NCI-H2081 treated with DMSO at 0.1 percent for 48 hours (cell line): ENCODE measurements around the gene SIRT5.

Source experiments
- DNase-seq: peaks from one replicate; lab custom pipeline; 2025; lab: John Stamatoyannopoulos, UW

SIRT5 gene

DNA sequence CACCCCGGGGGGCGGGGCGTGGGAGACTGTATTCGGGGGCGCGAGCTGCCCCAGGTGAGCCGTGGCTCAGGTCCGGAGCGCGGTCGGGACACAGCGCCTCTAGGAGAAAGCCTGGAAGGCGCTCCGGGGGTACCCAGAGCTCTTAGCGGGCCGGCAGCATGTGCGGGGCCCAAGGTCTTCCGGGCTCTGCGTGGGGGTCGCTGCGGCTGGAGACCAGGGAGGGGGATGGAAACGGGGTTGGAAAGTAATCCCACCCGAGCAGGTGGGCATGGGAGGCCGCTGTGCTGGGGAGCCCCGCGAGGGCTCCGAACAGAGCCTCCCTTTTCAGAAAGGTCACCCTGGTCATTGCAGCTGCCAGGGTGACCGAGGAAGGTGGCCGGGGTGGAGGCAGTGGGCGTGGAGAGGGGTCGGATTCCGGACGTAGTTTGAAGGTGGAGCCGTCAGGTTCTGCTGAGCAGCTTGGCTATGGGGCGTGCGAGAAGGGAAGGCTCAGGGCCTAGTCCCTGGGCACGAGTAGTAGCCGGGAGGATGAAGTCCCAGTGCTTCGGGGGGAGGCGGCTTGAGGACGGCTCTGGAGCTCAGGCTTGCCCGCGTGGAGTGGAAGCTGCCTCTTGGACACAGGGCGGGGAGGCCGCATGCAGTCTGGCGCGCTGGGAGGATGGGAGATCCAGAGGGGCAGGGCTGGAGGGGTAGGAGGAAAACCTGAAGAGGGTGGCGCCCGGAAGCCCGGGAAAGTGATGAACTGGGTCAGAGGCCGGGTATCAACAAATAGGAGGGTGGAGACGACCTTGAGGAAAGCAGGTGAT, at the start of gene SIRT5:
SIRT5 (plus strand) TSS at position 31 of the 806 bp plus-strand sequence. CDS start 9,510 bp downstream, outside the sequence.
- DNase-seq: peak; percentile 76

DNA sequence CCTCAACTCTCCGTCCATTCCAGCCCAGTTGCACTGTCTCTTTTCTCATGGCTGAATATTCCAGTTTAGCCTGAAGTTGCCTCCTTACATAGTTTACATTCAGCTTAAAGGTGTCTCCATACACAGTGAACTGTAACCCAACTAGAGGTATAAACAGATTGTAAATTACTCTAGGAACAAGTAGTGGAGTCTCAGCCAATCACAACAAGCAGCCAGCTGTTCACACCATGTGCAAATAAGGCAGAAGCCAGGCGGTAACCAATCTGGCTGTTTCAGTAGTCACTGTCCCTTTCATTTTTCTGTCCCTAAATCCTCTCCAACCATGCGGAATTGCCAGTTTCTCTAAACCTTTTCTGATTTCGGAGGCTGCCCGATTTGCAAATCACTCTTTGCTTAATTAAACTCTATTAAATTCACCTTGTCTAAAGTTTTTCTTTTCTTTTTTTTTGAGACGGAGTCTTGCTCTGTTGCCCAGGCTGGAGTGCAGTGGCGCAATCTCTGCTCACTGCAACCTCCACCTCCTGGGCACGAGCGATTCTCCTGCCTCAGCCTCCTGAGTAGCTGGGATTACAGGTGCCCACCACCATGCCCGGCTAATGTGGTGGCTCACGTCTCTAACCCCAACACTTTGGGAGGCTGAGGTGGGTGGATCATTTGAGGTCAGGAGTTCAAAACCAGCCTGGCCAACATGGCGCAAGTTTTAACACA, 49.4 kb upstream of the SIRT5 start:
- DNase-seq: no peak

DNA sequence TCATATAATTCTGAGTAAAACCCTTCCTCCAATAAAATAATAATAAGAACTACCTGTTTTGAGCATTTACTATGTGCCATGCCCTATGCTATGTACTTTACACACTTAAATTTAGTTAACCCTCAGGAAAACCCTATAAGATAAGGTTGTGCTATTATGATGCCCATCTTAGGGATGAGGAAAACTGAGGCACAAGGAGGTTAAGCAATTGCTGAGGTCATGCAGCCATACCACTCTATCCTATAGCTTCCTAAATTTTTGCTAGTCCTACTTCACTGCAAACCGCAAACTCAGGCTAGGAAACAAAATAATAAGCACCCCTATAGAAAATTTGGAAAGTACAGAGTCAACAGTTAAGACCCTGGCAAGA, 48.1 kb upstream of the SIRT5 start:
- DNase-seq: no peak

DNA sequence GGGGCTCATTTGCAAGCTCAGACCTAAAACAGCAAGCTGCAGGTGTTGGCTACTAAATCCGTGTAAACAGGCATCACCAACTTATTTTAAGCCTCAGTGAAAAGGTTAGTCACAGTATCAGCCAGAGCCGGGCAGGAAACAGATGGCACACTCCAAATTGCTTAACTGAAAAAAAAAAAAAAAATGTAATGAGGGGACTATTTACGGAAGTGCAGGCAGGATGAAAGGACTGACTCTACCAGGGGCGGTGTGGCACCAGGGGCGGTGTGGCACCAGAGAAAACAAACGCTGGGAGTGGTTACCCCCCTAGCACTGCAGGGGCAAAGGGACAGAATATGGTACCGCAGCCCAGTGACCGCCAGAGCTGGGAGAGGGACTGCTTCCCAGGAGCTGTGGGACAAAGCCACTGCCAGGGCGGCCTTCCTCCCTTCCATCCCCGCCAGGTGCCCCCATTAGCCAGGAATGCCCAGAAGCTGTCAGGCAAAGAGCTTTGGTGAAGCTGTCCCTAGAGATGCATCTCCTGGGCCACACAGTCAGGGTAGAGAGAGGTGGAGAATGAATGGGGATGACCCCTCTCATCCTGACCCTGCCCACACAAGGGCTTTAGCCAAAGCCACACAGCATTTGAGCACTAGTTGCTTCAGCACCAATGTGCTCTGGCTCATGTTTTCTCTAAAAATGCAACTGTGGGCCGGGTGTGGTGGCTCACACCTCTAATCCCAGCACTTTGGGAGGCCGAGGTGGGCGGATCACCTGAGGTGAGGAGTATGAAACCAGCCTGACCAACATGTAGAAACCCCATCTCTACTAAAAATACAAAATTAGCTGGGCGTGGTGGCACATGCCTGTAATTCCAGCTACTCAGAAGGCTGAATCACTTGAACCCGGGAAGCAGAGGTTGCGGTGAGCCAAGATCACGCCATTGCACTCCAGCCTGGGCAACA, 47.4 kb upstream of the SIRT5 start:
- DNase-seq: peak; percentile 80

DNA sequence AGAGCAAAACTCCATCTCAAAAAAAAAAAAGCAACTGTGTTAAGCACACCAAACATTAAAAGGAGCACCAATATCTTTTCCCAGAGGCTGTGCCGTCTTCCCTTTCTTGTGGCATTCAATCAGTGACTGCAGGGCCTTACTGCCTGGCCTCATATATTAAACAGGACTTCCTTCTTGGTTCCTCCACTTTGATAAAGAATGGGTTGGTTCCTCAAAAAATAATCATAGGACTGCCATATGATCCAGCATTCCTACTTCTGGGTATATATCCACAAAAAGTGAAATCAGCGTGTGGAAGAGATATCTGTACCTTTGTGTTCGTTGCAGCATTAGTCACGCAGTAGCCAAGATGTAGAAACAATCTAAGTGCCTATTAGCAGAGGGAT, 46.7 kb upstream of the SIRT5 start:
- no peak for DNase-seq

DNA sequence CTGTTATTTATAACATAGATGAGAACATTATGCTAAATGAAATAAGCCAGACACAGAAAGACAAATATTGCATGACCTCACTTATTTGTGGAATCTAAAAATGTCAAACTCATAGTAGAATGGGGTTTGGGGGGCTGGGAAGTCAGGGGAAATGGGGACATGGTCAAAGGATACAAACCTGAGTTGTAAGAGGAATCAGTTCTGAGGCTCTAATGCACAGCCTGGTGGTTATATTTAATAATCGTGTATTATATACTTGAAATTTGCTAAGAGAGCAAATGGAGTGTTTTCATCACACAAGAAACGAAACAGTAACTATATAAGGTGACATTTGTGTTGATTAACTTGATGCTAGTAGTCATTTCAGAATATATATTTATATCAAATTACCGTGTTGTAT, 46.2 kb upstream of the SIRT5 start:
- no peak for DNase-seq

DNA sequence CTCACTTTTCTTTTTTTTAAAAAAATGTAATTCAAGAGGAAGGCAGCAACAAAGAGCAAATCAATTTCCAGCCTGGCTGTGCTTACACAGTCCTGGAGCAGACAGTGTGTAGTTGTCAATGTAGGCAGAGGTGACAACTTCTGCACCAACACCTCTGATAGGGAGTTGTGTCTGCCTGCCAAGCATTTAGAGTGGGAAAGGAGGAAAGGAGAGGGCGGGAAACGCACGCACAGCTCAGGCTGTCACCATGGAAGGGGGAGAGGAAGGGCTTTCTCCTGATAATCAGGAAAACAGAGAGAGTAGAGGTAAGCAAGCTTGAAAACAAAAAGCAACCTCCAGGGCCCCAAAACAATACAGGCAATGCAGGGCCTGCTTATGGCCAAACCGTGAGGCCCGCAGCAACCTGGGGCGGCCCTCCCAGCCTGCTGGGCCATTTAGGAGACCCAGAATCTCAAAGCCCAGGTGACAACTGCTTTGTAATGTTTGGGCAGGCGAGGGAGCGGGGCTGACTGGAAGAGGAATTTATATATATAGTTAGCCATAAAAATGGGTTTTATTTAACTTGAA, 45.5 kb upstream of the SIRT5 start:
- no peak for DNase-seq

DNA sequence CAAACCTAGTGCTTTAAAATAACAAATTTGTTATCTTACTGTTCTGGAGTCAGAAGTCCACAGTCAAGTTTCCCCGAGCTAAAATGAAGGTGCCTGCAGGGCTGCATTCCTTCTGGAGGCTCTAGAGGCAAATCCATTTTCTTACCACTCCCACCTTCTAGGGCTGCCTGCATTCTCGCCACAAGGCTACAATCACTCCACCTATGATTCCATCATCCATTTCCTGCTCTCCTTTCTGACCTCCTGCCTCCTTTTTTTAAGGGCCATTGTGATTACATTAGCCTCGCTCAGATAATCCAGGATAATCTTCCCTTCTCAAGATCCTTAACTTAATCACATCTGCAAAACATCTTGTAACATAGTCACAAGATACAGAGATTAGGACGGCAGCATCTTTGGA, 42.4 kb upstream of the SIRT5 start:
- DNase-seq: no peak

DNA sequence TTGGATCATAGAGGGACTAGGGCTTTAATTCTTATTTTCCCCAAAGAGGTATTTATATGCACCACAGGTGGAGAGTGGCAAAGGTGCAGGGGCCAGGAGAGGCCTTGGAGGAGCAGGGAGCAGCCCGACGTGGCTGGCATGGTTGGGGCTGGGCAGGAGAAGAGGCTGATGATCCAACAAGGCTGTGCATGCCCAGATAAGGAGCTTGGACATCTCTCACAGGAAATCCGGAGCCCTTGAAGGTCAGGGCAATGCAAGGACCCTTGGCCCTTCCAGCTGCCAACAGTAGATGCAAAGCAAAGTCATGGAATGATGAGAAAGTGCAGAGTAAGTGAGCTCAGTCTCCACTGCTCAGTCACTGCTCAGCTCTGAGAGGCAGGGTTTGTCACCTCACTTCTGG, 39.9 kb upstream of the SIRT5 start:
- no peak for DNase-seq

DNA sequence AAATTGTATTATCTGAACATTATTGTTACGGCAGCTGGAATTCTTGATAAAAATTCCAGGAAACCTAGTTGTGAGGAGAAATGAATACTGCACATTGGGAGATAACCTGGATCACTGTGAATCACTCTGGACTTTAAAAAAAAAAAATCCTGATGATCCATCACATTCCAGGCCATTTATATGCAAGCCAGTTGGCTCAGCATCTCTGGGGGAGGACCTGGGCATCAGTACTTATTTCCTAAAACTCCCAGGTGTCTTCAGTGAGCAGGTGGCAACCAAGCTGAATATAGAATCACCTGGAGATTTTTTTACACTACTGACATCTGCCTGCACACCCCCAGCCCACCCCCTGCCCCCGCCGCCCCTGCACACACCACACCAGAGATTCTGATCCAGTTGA, 39.1 kb upstream of the SIRT5 start:
- DNase-seq: no peak

DNA sequence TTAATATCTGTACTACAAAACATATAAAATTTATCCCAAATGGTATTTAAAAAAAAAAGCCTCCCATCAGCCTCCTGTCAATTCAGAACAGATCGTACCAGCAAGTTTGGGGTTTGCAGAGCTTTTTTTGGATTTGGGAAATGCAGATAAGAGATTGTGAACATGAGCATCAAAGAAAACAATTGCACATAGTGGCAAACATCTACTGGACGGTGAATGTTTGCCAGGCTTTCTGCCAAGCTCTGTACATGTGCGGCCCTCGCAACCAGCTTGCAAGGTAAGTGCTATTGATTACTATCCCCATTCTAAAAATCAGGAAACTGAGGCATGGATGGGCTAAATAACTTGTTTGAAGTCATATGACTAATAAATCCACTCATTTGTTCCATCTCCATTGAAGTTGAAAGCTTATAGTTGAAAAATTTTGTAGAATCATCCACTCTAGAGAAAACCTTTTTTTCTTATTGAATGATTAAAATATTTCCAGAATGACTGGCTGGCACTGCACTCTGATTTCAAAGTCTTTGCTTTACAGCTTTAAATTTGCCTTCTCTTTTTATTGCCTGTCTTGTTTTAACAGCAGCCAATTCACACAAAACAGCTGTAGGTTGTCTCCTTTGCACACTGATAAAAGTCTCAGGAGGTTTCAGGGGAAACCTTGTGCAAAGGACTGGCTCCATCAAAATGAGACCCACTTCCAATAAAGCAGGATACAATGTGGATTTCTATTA, 37.4 kb upstream of the SIRT5 start:
- DNase-seq: no peak

DNA sequence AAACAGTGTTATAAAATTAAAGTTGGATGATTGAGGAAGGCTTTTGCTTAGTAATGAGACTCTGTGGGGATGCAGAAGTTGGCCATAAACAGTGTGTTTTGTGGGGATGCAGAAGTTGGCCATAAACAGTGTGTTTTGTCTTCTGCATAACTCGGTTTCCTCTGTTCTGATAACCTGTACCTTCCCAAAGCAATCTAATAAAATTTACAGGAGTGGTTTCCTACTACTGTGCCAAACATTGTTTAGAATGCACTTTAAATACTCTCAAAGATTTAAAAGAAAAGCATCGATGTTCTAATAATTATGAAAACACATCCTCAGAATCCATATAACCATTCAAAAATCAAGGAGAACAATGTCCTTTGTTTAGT, 36.9 kb upstream of the SIRT5 start:
- DNase-seq: no peak

DNA sequence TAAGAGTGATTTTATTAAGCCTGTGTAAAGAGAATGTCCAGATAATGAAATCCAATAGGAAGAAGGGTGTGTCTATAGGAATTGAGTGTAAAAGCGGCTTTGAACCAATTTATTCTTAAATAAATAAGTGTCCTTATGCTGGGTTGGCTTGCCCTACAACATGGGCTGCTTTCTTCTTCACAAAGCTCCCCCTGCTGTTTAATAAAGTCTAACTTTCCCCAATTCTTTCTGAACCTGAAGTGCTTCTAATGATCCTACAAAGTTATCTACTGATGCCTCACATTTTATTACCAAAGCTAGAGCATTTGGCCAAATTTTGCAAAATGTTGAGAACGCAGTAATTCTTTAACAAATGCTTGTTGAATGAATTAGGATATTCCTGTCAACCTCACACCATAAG, 36.3 kb upstream of the SIRT5 start:
- DNase-seq: no peak

DNA sequence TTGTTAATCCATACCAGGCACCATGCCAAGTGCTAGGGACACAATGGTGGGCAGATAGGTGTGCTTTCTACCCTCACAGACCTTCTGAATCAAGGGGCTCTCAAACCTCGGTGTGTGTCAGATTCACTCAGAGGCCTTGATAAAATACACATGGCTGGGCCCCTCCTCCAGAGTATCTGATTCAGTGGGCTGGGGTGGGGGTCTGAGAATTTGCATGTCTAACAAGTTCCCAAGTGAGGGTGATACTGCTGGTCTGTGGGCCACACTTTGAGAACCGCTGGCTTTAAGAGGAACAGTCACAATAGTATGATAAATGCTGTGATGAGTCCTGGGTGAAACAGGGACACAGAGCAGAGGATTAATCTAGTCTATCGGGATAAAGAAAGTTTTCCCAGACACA, 35.8 kb upstream of the SIRT5 start:
- DNase-seq: no peak

DNA sequence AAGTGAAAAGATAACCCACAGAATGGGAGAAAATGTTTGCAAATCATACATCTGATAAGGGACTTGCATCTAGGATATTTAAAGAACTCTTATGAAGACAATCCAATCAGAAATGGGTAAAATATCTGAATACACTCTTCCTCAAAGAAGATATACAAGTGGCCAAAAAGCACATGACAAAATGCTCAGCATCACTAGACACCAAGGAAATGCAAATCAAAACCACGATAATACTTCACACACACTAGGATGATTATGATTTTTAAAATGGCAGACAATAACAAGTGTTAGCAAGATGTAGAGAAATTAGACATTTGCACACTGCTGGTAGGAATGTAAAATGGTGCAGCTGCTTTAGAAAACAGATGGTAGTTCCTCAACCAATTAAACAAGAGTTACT, 34.8 kb upstream of the SIRT5 start:
- DNase-seq: no peak

DNA sequence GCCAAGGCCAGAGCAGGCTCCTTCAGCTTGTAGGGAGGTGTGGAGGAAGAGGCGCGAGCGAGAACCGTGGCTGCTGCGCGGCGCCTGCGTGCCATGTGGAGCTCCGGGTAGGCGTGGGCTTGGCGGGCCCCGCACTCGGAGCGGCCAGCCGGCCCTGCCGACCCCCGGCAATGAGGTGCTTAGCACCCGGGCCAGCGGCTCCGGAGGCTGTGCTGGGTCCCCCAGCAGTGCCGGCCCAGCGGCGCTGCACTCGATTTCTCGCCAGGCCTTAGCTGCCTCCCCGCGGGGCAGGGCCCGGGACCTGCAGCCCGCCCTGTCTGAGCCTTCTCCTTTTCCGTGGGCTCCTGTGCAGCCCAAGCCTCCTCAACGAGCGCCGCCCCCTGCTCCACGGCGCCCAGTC, 32.9 kb upstream of the SIRT5 start:
- no peak for DNase-seq

DNA sequence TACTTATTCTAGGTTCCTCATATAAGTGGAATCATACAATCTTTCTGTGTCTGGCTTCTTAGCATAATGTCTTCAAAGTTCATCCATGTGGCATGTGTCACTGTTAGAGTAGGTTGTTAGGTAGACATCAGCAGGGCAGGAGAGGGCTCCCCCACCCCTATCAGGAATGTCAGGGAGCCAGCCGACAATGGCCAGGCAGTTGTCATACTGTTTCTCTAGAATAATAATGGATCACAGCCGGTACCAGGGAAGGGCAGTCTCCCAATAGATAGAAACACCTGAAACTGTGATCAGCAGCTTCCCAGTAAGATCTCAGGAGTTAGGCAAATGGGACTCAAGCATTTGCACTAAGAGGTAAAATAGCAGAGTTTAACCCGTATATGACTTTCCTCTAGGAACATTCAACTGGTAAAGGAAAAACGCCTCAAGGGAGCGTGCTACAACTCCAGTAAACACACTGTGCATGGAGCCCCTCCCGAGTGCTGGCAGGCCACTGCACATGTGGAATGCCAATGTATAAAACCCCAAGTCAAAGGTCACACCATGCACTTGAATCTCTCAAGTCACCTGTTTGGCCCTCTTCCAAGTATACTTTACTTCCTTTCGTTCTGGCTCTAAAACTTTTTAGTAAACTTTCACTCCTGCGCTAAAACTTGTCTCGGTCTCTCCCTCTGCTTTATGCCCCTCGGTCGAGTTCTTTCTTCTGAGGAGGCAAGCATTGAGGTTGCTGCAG, 29.8 kb upstream of the SIRT5 start:
- DNase-seq: no peak

DNA sequence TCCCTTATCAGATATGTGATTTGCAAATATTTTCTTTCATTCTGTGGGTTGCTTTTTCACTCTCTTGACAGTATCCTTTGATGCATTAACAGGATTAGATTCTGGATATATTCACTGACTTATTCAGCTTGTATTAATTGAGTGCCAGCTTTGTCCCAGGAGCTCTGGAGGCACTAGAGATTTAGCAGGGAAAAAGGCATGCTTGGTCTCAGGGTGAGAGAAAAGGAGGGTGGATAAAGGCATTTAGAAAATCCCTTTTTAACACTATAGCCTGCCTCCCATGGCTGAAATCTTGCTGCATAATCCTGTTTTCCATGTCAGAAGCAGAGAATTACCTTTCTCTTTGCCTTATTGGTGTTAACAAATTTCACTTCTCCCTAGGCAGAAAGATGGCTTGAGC, 28.5 kb upstream of the SIRT5 start:
- no peak for DNase-seq

DNA sequence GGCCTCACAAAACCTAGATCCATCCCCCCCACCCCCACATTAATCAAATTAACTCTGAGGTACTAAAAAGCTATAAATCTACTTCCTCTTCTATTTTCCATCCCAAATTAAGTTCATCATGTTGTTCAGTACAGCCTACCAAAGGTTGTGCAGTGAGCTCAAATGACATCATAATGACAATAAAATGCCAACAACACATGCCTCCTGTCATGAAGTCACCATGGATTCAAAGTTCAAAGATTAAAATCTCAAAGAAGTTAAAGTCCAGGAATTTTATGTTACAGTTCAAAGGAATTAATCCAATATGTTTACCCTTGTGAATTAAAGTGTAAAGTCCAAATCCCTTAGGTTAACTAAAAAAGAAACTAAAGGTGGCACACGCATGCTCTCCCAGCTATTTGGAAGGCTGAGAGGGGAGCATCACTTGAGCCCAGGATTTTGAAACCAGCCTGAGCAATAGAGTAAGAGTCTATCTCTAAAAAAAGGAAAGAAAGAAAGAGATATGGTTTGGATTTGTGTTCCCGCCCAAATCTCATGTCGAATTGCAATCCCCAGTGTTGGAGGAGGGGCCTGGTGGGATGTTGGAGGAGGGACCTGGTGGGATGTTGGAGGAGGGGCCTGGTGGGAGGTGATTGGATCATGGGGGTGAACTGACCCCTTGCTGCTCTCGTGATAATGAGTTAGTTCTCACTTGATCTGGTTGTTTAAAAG, 25.7 kb upstream of the SIRT5 start:
- DNase-seq: no peak

DNA sequence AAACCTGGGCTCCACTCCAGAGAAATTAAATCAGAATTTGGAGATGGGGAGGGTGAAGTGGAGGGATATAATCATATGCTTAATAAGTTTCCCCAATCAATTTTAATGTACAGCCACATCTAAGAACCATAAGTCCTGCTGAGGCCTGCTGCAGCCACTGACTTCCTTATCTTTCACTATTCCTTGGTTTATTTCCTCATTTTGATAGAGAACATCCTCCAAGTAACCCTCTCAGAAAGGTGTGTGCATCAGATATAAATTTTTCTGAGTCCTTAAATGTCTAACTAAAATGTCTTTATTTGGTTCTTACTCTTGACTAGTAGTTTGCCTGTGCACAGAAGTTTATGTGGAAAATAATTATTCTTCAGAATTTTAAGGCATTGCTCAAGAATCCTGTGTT, 23.7 kb upstream of the SIRT5 start:
- DNase-seq: no peak
